SJSA1 (cell line): Measurements from ENCODE around the gene APOBEC3F. TPM values are rescaled to one million over a fixed set of nuclear protein-coding genes. Genes with fewer than 3 reads are reported as not detected.
"Not testable (repeated sequence)": the region's sequence is repeated elsewhere in the genome, so short reads cannot be mapped to it uniquely, and the experiment has no call there.

Experiments used
- DNase-seq, 2 experiments: peaks; one replicate each; pipeline ENCODE4 v3.0.0-alpha.2; 2015 to 2020; ENCODE audit warnings: low spot score in 2 of 2, low read depth in 1 of 2
- H3K27ac ChIP-seq: fragments of 250-450 bp; sonication (Bioruptor Pico); 2 replicates; pipeline ENCODE4 v1.5.1; 2020; ENCODE audit warnings: mild to moderate bottlenecking, moderate library complexity
- H3K27me3 ChIP-seq: fragments of 250-450 bp; sonication (Bioruptor Pico); replicated peaks from 2 replicates; pipeline ENCODE4 v1.5.1; 2020; ENCODE audit warnings: mild to moderate bottlenecking, moderate library complexity
- H3K36me3 ChIP-seq: fragments of 250-450 bp; sonication (Bioruptor Pico); 2 replicates; pipeline ENCODE4 v1.5.1; 2020; ENCODE audit warnings: mild to moderate bottlenecking
- H3K4me1 ChIP-seq: fragments of 250-450 bp; sonication (Bioruptor Pico); replicated peaks from 2 replicates; pipeline ENCODE4 v1.6.1; 2021; ENCODE audit warnings: mild to moderate bottlenecking
- H3K4me3 ChIP-seq: fragments of 250-450 bp; sonication (Bioruptor Pico); 2 replicates; pipeline ENCODE4 v1.5.1; 2020; ENCODE audit warnings: mild to moderate bottlenecking
- H3K9me3 ChIP-seq: fragments of 250-450 bp; sonication (Bioruptor Pico); replicated peaks from 2 replicates; pipeline ENCODE4 v1.5.1; 2020; ENCODE audit warnings: mild to moderate bottlenecking
- total RNA-seq: library from RNA; depleted of rRNA; stranded (reverse); fragments of >200 nt; shearing (Covaris generic); gene quantifications from 2 replicates; pipeline ENCODE4 v1.2.3, GENCODE V29; 2014

Gene APOBEC3F
- total RNA-seq, 1 experiment from 2014 or later: 3.8 TPM

GRCh38 chr22:39070186-39070585, 29.5 kb downstream of the APOBEC3F start:
- Histone ChIP-seq H3K27me3 (no peaks in the 10 kb centered on the region), H3K36me3 (no peaks in the 10 kb centered on the region), H3K9me3 (no peaks in the 10 kb centered on the region), H3K27ac (no peak overlapping the region), H3K4me3 (no peak overlapping the region), H3K4me1 (peaks cover 21% of the 10 kb centered on the region)
- no peak for DNase-seq

GRCh38 chr22:39072581-39072981, 31.9 kb downstream of the APOBEC3F start:
- not testable (repeated sequence) for DNase-seq, H3K4me1 ChIP-seq, H3K36me3 ChIP-seq, H3K4me3 ChIP-seq, H3K27ac ChIP-seq, H3K27me3 ChIP-seq, H3K9me3 ChIP-seq

- H3K9me3 ChIP-seq: no peaks in the 10 kb centered on the region
- no peak for DNase-seq
- H3K27ac ChIP-seq: no peak overlapping the region
- no peaks in the 10 kb centered on the region for H3K27me3 ChIP-seq
- no peak overlapping the region for H3K4me3 ChIP-seq
- H3K4me1 ChIP-seq: peaks cover 8% of the 10 kb centered on the region
- no peaks in the 10 kb centered on the region for H3K36me3 ChIP-seq
These were observed 33.3 kb downstream of the APOBEC3F start for GRCh38 chr22:39073981-39074380.

- H3K27ac ChIP-seq, H3K4me1 ChIP-seq, DNase-seq, H3K27me3 ChIP-seq, H3K36me3 ChIP-seq, H3K9me3 ChIP-seq: not testable (repeated sequence)
- peak overlapping the region; percentile 42; the same call in 1 of the 2 replicates for H3K4me3 ChIP-seq
These were observed 35.7 kb downstream of the APOBEC3F start for GRCh38 chr22:39076155-39077025.

GRCh38 chr22:39077026-39077840, 36.6 kb downstream of the APOBEC3F start, which contains the start of gene APOBEC3G:
APOBEC3G (plus strand) TSS chr22:39077275; CDS start chr22:39077362, 87 bp downstream.
- not testable (repeated sequence) for H3K9me3 ChIP-seq, H3K36me3 ChIP-seq, H3K4me1 ChIP-seq, H3K27me3 ChIP-seq
- peak; percentile 65 to 67 for DNase-seq
- peak within 1 kb of the TSS; percentile 59 for H3K27ac ChIP-seq
- peak within 1 kb of the TSS; percentile 42 for H3K4me3 ChIP-seq

GRCh38 chr22:39077912-39078311, 37.2 kb downstream of the APOBEC3F start:
- not testable (repeated sequence) for H3K4me1 ChIP-seq, H3K27ac ChIP-seq, H3K36me3 ChIP-seq, H3K27me3 ChIP-seq, H3K9me3 ChIP-seq, DNase-seq, H3K4me3 ChIP-seq

GRCh38 chr22:39078329-39078728, 37.7 kb downstream of the APOBEC3F start:
- no peak for DNase-seq
- H3K27ac ChIP-seq: no peak overlapping the region
- peaks cover 3% of the 10 kb centered on the region for H3K36me3 ChIP-seq
- H3K27me3 ChIP-seq: no peaks in the 10 kb centered on the region
- peaks cover 8% of the 10 kb centered on the region for H3K4me1 ChIP-seq
- no peak overlapping the region for H3K4me3 ChIP-seq
- no peaks in the 10 kb centered on the region for H3K9me3 ChIP-seq

GRCh38 chr22:39079054-39079637, 38.5 kb downstream of the APOBEC3F start:
- DNase-seq, H3K4me1 ChIP-seq, H3K27ac ChIP-seq, H3K36me3 ChIP-seq, H3K9me3 ChIP-seq, H3K27me3 ChIP-seq, H3K4me3 ChIP-seq: not testable (repeated sequence)

- Histone ChIP-seq H3K9me3 (no peaks in the 10 kb centered on the region), H3K4me3 (no peak overlapping the region), H3K27ac (no peak overlapping the region), H3K4me1 (peaks cover 8% of the 10 kb centered on the region), H3K36me3 (peaks cover 3% of the 10 kb centered on the region), H3K27me3 (no peaks in the 10 kb centered on the region)
- DNase-seq: no peak
These were observed 39.5 kb downstream of the APOBEC3F start for GRCh38 chr22:39080052-39080762.

- Histone ChIP-seq H3K9me3 (no peaks in the 10 kb centered on the region), H3K4me3 (no peak overlapping the region), H3K36me3 (peaks cover 3% of the 10 kb centered on the region), H3K4me1 (peaks cover 8% of the 10 kb centered on the region), H3K27me3 (no peaks in the 10 kb centered on the region), H3K27ac (no peak overlapping the region)
- no peak for DNase-seq
These were observed 40.4 kb downstream of the APOBEC3F start for GRCh38 chr22:39081016-39081415.

- Histone ChIP-seq H3K4me1 (peaks cover 8% of the 10 kb centered on the region), H3K27ac (no peak overlapping the region), H3K27me3 (no peaks in the 10 kb centered on the region), H3K4me3 (no peak overlapping the region), H3K36me3 (peaks cover 3% of the 10 kb centered on the region), H3K9me3 (no peaks in the 10 kb centered on the region)
- no peak for DNase-seq
These were observed 40.9 kb downstream of the APOBEC3F start for GRCh38 chr22:39081598-39081997.

GRCh38 chr22:39083212-39084165, 42.8 kb downstream of the APOBEC3F start:
- H3K27ac ChIP-seq: no peak overlapping the region
- H3K36me3 ChIP-seq: peaks cover 3% of the 10 kb centered on the region
- H3K4me3 ChIP-seq: no peak overlapping the region
- no peaks in the 10 kb centered on the region for H3K9me3 ChIP-seq
- H3K27me3 ChIP-seq: no peaks in the 10 kb centered on the region
- H3K4me1 ChIP-seq: no peaks in the 10 kb centered on the region
- no peak for DNase-seq
